GM12891 (cell line): Measurements from ENCODE around the gene DACH2.
A peak's percentile ranks its signal among the peaks of the same experiment; 100 is the strongest.
"Not testable (repeated sequence)": the region's sequence is repeated elsewhere in the genome, so short reads cannot be mapped to it uniquely, and the experiment has no call there.

ENCODE experiments used
- DNase-seq: peaks from one replicate; pipeline ENCODE4 v3.0.0; 2011; ENCODE audit warnings: low spot score; ENCODE audit not compliant: insufficient read length
- FAIRE-seq: peaks from 2 replicates; lab custom pipeline; 2011; peaks lifted over from hg19 to GRCh38; lab: Jason Lieb, UNC
- PAX5 ChIP-seq: IDR thresholded peaks from 2 replicates; pipeline ENCODE4 v1.6.1; 2011; ENCODE audit warnings: low read length, moderate library complexity, mild to moderate bottlenecking; ENCODE audit not compliant: insufficient read depth, severe bottlenecking
- POLR2A ChIP-seq: IDR thresholded peaks from 2 replicates; pipeline ENCODE4 v1.6.1; 2011; ENCODE audit warnings: low read depth, low read length, control low read depth
- POLR2AphosphoS5 ChIP-seq: IDR thresholded peaks from 2 replicates; pipeline ENCODE4 v1.6.1; 2011; ENCODE audit warnings: low read depth, low read length, control low read depth
- POU2F2 ChIP-seq: IDR thresholded peaks from 2 replicates; pipeline ENCODE4 v1.6.1; 2011; ENCODE audit warnings: low read depth, mild to moderate bottlenecking, control low read depth, low read length, moderate library complexity
- SPI1 ChIP-seq: IDR thresholded peaks from 2 replicates; pipeline ENCODE4 v1.6.1; 2011; ENCODE audit warnings: low read depth, low read length, control low read depth
- TAF1 ChIP-seq: IDR thresholded peaks from 2 replicates; pipeline ENCODE4 v1.6.1; 2011; ENCODE audit warnings: low read depth, low read length, control low read depth

Gene DACH2

GRCh38 chrX:86149119-86149518, 868 bp downstream of the DACH2 start:
- TF ChIP-seq POU2F2 (no peak), SPI1 (no peak), TAF1 (no peak), PAX5 (no peak), POLR2AphosphoS5 (no peak), POLR2A (no peak)
- FAIRE-seq: no peak
- DNase-seq: no peak

GRCh38 chrX:86154553-86154952, 6.3 kb downstream of the DACH2 start:
- no peak for DNase-seq
- TF ChIP-seq PAX5: no peak
- FAIRE-seq: no peak

GRCh38 chrX:86171366-86171765, 23.1 kb downstream of the DACH2 start:
- no peak for TF ChIP-seq PAX5
- no peak for TF ChIP-seq POLR2A
- TF ChIP-seq POLR2AphosphoS5: no peak
- no peak for TF ChIP-seq SPI1
- no peak for TF ChIP-seq TAF1
- DNase-seq (no peak), FAIRE-seq (peak; percentile 33)

- TF ChIP-seq SPI1 (no peak), PAX5 (no peak), POLR2AphosphoS5 (no peak), POU2F2 (no peak), POLR2A (no peak), TAF1 (no peak)
- FAIRE-seq (no peak), DNase-seq (no peak)
These were observed 30.7 kb downstream of the DACH2 start for GRCh38 chrX:86178906-86179305.

GRCh38 chrX:86181325-86181724, 33.1 kb downstream of the DACH2 start:
- not testable (repeated sequence) for FAIRE-seq, DNase-seq

- DNase-seq (no peak), FAIRE-seq (no peak)
- TF ChIP-seq TAF1 (no peak), POU2F2 (no peak), POLR2A (no peak), POLR2AphosphoS5 (no peak), PAX5 (no peak), SPI1 (no peak)
These were observed 44.6 kb downstream of the DACH2 start for GRCh38 chrX:86192827-86193226.

- FAIRE-seq (no peak), DNase-seq (no peak)
- TF ChIP-seq POLR2A (no peak), POU2F2 (no peak), TAF1 (no peak), POLR2AphosphoS5 (no peak), PAX5 (no peak), SPI1 (no peak)
These were observed 46.5 kb downstream of the DACH2 start for GRCh38 chrX:86194758-86195157.

GRCh38 chrX:86195343-86195742, 47.1 kb downstream of the DACH2 start:
- TF ChIP-seq TAF1 (no peak), POLR2AphosphoS5 (no peak), PAX5 (no peak), SPI1 (no peak), POU2F2 (no peak), POLR2A (no peak)
- no peak for FAIRE-seq
- no peak for DNase-seq

- TF ChIP-seq TAF1 (no peak), SPI1 (no peak), POU2F2 (no peak), POLR2A (no peak)
- FAIRE-seq: no peak
- DNase-seq: no peak
These were observed 49.6 kb downstream of the DACH2 start for GRCh38 chrX:86197815-86198214.

- no peak for TF ChIP-seq POU2F2
- no peak for TF ChIP-seq SPI1
- TF ChIP-seq POLR2AphosphoS5: no peak
- no peak for TF ChIP-seq POLR2A
- TF ChIP-seq PAX5: no peak
- TF ChIP-seq TAF1: no peak
- DNase-seq (no peak), FAIRE-seq (no peak)
These were observed 62.5 kb downstream of the DACH2 start for GRCh38 chrX:86210772-86211171.

- no peak for FAIRE-seq
- no peak for TF ChIP-seq PAX5
- TF ChIP-seq POU2F2: no peak
- no peak for TF ChIP-seq SPI1
- TF ChIP-seq TAF1: no peak
- TF ChIP-seq POLR2A: no peak
- TF ChIP-seq POLR2AphosphoS5: no peak
These were observed 67.0 kb downstream of the DACH2 start for GRCh38 chrX:86215260-86215659.

More at GRCh38 chrX:86215260-86215659, 67.0 kb downstream of the DACH2 start:
- DNase-seq: no peak
